ENCODE results near the gene SEZ6.

- TF ChIP-seq CTCF (IDR thresholded peaks at IDR 0.05) (no peak), POLR2A (IDR thresholded peaks at IDR 0.05) (no peak)
Observed at GRCh38 chr17:29045026-29045425, 39.2 kb upstream of the SEZ6 start.
